Vagina (tissue), 2 donors: Measurements from ENCODE around the gene FAM117A.

Experiments
- POLR2A ChIP-seq, 2 donors: fragments of 450-650 bp; IDR thresholded peaks; one replicate each; pipeline ENCODE4 v1.6.1; 2017; ENCODE audit warnings: antibody characterized with exemption in 2 of 2, mild to moderate bottlenecking in 2 of 2, moderate library complexity in 2 of 2
- POLR2AphosphoS5 ChIP-seq, 2 donors: sonication (generic); formaldehyde crosslinking; IDR thresholded peaks; one replicate each; pipeline ENCODE4 v1.9.0; 2017; ENCODE audit warnings: antibody characterized with exemption in 2 of 2, mild to moderate bottlenecking in 2 of 2, low read depth in 1 of 2; ENCODE audit not compliant: insufficient read depth in 1 of 2
- TF ChIP-seq, protein P1 (sequence below), 3 experiments: fragments of 450-650 bp in 2 of 3; fragments of 200-600 bp in 1 of 3; sonication (generic) in 1 of 3; IDR thresholded peaks; one replicate each; pipeline ENCODE4 v1.5.1; 2017 to 2019; ENCODE audit warnings: antibody characterized with exemption in 3 of 3, mild to moderate bottlenecking in 2 of 3, moderate library complexity in 2 of 3

DNA sequence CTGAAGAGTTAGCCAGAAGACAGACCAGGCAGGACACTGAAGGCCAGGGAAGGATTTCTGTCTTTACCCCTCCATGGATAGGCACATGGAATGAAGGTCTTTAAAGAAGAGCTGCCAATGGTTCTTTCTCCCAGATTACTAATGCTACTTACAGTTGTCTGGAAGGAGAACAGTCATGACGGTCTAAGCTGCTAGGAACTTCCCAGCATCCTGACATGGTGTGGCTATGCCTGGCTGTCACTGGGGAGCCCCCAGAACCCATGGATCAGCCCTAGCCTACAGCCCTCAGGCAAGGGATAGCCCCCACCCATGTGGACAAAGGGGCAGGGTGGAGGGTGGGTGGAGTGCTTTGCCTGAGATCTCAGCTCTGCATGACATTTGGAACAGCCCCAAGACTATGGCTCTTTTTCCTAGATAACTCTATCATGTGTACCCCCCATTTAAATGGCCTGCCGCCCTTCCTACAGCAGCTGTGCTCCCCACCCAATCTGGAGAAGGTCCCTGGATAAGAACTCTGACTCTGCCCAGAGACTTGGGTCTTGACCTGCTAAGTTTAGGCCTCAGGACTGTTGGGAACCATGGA, 15.3 kb upstream of the FAM117A start:
- no peak for TF ChIP-seq POLR2A (IDR thresholded peaks at IDR 0.05)
- TF ChIP-seq, protein P1, sequence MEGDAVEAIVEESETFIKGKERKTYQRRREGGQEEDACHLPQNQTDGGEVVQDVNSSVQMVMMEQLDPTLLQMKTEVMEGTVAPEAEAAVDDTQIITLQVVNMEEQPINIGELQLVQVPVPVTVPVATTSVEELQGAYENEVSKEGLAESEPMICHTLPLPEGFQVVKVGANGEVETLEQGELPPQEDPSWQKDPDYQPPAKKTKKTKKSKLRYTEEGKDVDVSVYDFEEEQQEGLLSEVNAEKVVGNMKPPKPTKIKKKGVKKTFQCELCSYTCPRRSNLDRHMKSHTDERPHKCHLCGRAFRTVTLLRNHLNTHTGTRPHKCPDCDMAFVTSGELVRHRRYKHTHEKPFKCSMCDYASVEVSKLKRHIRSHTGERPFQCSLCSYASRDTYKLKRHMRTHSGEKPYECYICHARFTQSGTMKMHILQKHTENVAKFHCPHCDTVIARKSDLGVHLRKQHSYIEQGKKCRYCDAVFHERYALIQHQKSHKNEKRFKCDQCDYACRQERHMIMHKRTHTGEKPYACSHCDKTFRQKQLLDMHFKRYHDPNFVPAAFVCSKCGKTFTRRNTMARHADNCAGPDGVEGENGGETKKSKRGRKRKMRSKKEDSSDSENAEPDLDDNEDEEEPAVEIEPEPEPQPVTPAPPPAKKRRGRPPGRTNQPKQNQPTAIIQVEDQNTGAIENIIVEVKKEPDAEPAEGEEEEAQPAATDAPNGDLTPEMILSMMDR (IDR thresholded peaks at IDR 0.05) = no peak
- TF ChIP-seq POLR2AphosphoS5 (IDR thresholded peaks at IDR 0.05; ENCODE audit: insufficient read depth in 1 of 2, low read depth in 1 of 2) = no peak
